CD4-positive, alpha-beta T cell treated with Interleukin-4 for 1 hour (primary cell): ENCODE data around the gene ATP4B.

Source experiments
- DNase-seq, 2 donors: peaks; one replicate each; pipeline ENCODE4 v3.0.0-alpha.2; 2020 to 2022

ATP4B gene

DNA sequence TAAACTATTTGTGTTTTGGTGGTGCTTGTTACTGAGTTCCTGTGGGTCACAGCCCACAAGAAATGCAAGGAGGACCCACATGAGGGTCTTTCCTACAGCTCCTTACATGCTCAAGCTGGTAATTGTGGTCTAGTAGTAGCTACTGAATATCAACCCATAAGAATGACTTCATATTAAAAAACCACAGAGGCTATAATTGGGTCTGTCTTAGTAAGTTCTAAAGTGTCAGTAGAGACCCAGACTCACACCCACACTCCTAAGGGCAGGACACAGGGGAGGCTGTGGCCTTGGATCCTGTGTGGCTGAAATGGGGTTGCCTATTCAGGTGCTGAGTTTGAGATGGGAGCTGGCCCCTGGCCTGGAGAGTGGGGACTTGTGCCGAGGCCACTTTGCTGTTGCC, 53.8 kb downstream of the ATP4B start:
- no peak for DNase-seq

DNA sequence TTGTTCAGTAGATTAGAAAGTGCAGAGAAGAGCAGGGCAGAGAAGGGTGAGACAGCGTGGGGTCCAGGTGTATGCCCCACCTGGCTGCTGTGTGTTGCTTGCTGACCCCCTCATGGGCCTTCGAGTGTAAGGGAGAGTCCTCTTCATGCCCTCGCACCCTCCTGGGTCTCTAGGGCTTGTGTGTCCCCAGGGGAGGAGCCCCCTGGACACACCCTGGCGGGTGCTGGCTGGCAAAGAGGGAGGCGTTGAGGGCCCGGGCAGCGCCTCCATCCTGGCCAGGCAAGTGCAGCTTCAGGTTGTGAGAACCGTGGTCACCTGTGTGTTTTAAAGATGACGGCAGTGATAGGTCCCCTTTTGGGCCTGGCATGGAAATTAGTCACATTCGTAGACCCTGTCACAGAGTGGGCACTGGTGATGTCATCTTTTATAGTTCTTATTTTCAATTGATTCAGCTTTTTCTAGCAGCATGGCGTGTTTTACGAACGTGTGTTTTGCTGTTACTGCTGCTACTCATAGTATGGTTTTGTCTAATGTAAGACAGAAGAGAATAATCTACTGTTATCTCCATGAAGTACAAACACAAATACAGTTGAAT, 54.8 kb downstream of the ATP4B start:
- DNase-seq, result no peak

DNA sequence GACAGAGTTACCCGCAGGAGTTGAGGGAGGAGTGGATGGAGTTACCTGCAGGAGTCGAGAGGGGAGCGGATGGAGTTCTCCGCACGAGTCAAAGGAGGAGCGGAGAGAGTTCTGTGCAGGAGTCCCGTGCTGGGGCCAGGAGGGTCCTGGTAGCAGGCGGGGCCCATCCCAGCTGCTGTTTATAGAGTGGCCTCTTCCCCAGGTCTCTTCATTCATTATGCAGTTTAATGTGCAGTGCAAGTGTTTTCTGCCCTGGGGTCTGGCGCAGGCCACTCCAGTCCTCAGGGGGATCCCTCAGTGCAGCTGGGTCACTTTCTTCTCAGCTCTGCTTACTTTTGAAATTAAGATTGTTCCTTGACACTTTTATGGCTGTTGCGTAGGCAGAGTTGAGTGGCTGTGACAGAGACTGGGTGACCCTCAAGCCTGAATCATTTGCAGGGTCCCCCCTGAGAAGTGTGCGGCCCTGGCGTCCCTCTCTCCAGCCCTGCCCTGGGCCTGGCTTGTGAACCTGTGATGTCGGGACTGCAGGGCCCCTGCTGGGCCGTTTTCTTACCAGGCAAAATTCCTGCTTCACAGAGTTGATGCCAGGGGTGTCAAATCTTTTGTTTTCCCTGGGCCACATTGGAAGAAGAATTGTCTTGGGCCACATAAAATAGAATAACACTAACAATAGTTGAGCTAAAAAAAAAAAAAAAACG, 55.6 kb downstream of the ATP4B start:
- no peak for DNase-seq

DNA sequence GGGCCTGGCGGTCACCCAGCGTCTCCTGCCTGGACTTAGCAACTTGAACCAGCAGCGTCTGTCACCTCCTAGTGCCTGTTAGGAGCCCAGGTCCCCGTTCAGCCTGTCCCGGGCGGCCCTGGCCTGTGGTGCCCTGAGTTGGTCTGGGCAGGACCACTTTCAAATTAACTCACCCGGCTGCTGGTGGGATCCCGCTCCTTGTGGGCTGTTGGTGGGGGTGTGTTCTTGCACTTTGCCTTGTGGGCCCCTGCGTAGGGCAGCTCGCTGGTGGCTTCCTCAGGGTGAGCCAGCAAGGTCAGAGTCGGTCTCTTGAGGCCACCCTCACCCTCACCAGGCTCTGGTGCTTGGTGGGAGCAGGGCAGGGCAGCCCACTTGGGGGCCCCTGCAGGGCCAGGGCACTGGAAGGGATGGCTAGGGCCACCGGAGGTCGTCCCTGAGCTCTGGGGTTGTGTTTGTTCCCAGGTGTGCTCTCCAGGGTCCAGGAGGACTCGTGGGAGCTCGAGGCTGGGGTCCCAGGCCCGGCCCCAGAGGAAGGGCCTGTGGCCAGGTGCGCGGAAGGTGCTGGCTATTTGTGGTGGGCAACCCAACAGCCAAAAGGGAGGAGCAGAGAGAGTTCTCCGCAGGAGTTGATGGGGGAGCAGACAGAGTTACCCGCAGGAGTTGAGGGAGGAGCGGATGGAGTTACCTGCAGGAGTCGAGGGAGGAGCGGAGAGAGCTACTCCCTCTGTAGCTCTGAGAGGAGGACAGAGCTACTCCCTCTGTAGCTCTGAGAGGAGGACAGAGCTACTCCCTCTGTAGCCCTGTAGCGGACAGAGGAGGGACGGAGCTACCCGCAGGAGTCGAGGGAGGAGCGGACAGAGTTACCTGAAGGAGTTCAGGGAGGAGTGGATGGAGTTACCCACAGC, 56.6 kb downstream of the ATP4B start:
- DNase-seq, result no peak

DNA sequence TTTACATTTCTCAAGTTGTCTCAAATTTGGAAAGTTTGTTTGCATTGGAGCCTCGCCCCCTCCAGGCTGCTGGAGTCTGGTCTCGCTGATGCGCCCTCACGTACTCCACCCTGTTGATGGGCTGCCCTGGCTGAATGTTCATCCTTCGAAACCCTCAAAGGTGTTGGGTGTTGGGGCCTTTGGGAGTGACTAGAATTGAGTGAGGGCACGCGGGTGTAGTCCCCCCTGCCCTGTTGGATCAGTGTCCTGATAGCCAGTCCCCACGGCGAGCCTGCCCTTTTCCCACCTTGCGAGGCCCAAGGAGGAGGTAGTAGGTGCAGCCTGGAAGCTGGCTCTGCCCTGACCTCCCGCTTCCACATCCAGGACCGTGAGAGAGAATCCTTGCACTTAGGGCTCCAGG, 58.6 kb downstream of the ATP4B start:
- DNase-seq, result no peak
